T-helper 9 cell (primary cell): Measurements from ENCODE around the gene C1orf159.
"Not testable (repeated sequence)": the region's sequence is repeated elsewhere in the genome, so short reads cannot be mapped to it uniquely, and the experiment has no call there.

Experiments used
- DNase-seq: peaks from one replicate; pipeline ENCODE4 v3.0.0-alpha.2; 2020

The C1orf159 gene

GRCh38 chr1:1065265-1065939 is 50.5 kb downstream of the C1orf159 start:
- DNase-seq, result no peak

- peak; percentile 72 for DNase-seq
Measured at GRCh38 chr1:1063945-1064831, 51.7 kb downstream of the C1orf159 start.

DNA sequence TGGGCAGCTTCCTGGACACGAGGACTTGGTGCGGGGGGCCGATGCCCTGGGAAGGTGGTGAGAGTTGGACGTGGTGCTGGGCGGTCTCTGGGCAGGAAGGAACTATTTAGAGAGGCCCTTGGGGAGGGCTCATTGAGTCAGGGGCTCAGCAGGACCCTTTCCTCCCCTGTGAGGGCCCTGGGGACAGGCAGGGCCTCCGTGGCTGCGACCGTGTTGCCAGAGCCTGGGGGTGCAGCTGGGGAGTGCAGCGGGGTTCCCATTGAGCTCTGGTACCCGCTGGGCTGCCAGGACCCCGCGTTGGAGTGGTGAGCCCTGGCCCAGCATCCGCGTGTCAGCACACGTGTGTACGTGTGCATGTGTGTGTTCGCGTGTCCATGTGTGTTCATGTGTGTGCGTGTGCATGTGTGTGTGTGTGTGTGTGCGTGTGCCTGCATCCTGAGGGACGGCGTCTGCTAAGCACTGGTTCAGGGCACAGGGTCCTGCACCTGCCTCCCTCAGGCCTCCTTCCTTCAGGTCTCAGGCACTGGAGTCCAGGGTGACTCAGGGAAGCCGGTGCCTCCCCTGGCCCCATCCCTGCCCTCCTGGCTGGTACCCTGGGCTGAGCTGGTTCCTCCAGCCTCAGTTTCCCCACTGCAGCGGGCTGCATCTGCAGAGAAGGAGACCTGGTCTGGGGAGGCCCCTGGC is 52.5 kb downstream of the C1orf159 start:
- DNase-seq, result no peak

DNA sequence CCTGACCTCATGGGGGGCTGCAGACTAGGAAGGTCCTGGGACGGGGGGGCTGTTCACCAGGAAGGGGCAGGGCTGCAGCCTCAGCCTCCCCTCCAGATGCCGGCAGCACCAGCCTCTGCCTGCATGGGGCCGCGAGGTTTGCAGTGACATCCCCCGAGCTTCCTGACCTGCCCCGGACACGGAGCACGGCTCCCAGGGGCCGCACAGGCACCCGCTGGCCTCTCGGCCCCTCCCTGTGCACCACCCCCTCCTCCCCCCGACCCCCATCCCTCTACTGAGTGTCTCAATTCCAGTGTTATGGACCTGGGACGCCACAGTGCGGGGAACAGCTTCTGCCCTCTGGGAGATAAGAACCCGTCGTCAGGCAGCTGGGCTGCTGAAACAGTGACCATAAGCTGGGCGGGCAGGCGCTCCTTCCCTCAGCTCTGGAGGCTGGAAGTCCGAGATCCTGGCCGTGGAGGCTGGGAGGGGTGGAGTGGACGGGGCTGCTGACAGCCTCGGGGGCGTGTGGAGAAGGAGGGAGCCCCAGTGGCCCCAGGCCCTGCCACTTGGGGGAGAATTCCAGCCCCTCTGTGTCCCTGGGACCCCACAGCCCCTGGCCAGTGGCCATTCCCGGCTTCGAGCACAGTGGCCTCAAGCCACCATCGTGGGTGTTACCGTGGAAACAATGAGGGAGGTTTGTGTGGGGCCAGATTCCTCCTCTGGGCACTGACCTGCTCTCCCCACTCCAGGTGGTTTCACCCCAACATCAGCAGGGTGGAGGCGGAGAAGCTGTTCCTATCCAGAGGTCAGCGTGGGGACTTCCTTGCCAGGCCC is 53.3 kb downstream of the C1orf159 start:
- DNase-seq, result no peak

DNA sequence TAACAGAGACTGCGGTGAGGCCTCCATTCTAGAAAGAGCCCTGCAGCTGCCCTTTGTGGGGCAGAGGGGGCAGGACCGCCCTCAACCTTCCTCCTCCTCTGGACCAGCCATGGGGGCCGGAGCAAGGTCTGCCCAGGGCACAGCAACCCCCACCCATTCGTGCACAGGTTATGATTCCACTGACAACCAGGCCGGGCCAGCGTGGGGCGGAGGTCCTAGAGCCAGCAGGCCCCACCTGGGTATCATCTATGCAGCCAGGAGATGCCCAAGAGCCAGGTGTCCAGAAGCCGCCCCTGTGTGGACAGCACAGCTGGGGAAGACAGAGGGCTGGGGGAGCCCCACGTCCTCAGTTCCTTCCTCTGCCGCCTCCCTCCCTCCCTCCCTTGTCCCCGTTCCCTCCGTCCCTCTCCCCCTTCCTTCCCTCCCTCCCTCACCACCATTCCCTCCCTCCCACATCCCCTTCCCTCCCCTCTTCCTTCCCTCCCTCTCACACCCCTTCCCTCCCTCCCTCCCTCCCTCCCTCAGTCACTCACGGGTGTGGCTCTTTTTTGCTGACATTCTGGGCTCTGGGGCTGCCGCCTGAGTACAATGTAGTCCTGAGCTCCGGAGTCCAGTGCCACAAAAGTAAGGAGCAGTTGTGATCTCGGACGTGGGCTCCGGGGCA is 54.1 kb downstream of the C1orf159 start:
- no peak for DNase-seq

DNA sequence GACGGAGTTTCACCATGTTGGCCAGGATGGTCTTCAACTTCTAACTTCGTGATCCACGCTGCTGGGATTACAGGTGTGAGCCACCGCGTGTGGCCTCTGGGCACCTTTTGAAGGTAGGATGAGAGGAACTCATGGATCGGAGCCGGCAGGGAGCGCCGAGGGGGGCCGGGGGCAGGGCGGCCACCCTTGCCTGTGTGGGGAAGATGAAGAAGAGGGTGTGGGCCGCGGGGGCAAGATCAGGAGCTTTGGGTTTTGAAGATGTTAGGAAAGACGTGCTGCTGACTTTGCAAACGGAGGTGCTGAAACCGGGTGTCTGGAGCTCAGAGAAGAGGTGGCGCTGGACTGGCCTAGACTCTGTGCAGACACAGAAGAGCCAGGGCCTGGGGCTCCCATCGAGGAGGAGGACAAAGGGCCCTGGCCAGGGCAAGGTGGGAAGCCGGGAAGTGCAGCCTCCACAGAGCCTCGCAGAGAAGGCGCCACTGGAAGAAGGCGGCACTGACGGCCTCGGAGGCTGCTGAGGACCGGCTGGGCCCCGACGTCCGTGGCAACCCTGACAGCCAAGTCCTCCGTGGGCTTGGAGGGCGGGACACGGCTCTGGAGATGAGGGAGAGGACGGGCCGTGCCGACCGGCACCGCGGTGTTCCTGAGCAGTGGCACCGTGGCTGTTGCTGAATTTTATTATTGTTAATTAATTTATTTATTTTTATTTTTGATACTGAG is 55.4 kb downstream of the C1orf159 start:
- DNase-seq, result no peak

DNA sequence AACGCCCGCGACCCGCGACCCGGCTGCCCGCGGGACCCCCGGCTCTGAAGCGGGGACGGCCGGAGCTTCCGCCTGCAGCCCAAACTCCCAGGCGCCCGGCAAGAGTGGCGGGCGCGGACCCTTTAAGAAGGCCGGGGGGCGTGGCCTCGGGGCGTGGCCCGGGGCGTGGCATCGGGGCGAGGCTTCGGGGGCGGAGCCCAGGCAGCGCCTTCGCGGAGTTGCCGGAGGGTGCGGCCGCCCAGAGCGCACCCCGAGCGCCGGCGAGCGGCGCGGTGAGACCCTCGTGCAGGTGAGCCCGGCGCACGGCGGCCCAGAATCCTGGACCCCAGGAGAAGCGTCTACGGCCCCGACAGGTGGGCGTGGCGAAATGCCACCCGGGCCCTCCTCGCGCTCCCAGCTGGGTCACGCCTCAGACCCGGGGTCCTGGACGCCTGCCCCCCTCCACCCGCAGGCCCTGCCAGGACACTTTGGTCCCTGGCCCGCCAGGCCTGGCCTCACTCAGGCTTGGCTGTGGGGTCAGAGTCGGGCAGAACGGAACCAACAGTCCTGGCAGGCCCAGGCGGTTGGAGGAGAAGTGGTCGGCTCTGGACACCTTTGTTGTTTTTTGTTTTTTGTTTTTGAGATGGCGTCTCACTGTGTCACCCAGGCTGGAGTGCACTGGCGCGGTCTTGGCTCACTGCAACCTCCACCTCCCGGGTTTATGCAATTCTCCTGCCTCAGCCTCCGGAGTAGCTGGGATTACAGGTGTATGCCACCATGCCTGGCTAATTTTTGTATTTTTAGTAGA is 56.2 kb downstream of the C1orf159 start:
- DNase-seq, result peak; percentile 88

- DNase-seq, result no peak
Measured at GRCh38 chr1:1058921-1059493, 56.9 kb downstream of the C1orf159 start.

- DNase-seq, result no peak
Measured at GRCh38 chr1:1058088-1058905, 57.6 kb downstream of the C1orf159 start.

DNA sequence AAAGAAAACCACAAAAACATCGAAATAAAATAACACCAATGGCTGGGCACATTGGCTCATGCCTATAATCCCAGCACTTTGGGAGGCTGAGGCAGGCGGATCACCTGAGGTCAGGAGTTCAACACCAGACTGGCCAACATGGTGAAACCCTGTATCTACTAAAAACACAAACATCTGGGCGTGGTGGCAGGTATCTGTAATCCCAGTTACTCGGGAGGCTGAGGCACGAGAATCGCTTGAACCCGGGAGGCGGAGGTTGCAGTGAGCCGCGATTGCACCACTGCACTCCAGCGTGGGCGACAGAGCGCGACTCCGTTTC is 58.2 kb downstream of the C1orf159 start:
- not testable (repeated sequence) for DNase-seq

DNA sequence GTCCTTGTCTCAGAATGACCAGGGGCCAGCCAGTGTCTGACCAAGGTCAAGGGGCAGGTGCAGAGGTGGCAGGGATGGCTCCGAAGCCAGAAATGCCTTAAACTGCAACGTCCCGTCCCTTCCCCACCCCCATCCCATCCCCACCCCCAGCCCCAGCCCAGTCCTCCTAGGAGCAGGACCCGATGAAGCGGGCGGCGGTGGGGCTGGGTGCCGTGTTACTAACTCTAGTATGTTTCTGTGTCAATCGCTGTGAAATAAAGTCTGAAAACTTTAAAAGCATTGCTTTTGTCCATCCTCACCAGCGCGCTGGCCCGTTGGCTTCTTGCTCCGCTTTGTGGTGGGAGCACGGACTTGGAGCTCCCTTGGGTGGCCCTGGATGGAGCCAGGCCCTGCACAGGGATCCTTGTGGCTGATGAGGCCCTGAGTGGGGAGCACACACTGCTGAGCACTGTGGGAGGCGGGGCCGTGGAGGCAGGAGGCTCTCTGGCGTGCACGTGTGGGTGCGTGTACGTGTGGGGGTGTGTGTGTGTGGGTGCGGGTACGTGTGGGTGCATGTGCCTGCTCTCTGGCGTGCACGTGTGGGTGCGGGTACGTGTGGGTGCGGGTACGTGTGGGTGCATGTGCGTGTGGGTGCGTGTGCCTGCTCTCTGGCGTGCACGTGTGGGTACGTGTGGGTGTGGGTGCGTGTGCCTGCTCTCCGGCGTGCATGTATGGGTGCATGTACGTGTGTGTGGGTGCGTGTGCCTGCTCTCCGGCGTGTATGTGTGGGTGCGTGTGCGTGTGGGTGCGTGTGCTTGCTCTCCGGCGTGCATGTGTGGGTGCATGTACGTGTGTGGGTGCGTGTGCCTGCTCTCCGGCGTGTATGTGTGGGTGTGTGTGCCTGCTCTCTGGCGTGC is 59.8 kb downstream of the C1orf159 start:
- DNase-seq, result no peak

- no peak for DNase-seq
Measured at GRCh38 chr1:1054971-1055370, 60.9 kb downstream of the C1orf159 start.

GRCh38 chr1:1054099-1054700 is 61.7 kb downstream of the C1orf159 start:
- no peak for DNase-seq

GRCh38 chr1:1053682-1054081 is 62.2 kb downstream of the C1orf159 start:
- no peak for DNase-seq

DNA sequence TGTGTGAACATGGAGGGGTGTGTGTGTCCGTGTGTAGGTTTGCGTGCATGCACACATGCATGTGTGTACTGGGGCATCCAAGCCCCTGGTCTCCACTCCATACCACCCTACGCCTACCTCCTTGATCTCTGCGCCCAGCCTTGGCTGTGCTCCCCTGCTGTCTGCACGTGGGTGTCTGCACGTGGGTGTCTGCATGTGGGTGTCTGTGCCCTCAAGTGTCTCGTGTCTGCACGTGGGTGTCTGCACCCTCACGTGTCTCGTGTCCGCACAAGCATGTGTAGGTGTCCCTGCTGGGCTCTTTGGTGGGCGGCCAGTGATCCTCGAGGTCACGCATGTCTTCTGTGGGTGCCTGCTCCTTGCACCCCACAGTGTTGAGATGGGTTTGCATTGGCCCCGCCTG is 62.9 kb downstream of the C1orf159 start:
- DNase-seq, result no peak

GRCh38 chr1:1052003-1052840 is 63.7 kb downstream of the C1orf159 start:
- DNase-seq, result no peak
